ENCODE measurements around the gene ACACB.

DNA sequence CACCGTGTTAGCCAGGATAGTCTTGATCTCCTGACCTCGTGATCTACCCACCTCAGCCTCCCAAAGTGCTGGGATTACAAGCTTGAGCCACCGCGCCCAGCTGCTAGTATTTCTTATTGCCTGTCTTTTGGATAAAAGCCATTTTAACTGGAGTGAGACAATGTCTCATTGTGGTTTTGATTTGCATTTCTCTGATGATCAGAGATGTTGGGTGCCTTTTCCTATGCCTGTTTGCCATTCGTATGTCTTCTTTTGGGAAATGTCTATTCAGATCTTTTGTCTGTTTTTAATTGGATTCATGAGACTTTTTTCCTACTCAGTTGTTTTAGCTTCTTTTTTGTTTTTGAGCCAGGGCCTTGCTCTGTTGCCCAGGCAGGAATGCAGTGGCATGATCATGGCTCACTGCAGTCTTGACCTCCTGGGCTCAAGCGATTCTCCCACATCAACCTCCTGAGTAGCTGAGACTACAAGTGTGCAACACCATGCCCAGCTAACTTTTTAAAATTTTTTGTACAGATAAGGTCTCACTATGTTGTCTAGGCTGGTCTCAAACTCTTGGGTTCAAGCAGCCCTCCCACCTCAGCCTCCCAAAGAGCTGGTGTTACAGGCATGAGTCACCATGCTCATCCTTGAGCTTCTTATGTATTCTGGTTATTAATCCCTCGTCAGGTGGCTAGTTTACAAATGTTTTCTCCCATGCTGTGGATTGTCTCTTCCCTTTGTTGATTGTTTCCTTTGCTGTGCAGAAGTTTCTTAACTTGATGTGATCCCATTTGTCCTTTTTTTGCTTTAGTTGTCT, 65.9 kb downstream of the ACACB start:
- TF ChIP-seq GATA2 (IDR thresholded peaks at IDR 0.05; ENCODE audit: low read depth, low read length) (no peak), GATA3 (IDR thresholded peaks at IDR 0.05; ENCODE audit: low read depth, low read length) (no peak)

Data from SH-SY5Y (cell line).